GM23248 (cell line): Measurements from ENCODE around the gene LGI2.

ENCODE experiments used
- EZH2 ChIP-seq: fragments of 200-600 bp; sonication (generic); IDR thresholded peaks from 2 replicates; pipeline ENCODE4 v1.6.1; 2018; ENCODE audit warnings: antibody characterized with exemption, mild to moderate bottlenecking; ENCODE audit not compliant: insufficient read depth, poor library complexity, severe bottlenecking
- EZH2phosphoT487 ChIP-seq: fragments of 200-600 bp; sonication (generic); IDR thresholded peaks from 2 replicates; pipeline ENCODE4 v1.6.1; 2018; ENCODE audit warnings: antibody characterized with exemption, moderate library complexity, mild to moderate bottlenecking, low read depth; ENCODE audit not compliant: insufficient read depth

DNA sequence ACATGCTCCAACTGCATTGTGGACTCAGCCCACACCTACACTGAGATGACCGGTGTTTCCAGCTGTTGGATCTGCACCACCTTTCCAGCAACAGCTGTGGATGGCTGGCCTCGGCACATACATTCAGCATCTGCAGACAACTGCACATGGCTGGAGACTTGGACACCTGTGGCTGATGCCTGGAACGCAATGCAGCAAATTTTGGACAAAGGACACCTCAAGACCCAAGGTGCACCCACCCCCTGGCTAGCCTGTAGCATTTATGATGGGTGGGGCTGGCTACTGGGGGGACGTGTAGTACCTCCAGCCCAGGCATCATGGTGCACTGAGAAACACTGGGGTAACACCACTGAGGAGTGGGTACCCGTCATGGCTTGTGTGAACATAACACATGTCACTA, 60.6 kb downstream of the LGI2 start:
- TF ChIP-seq EZH2 (no peak), EZH2phosphoT487 (no peak)
